ENCODE data around the gene METTL16.
A peak's percentile ranks its signal among the peaks of the same experiment; 100 is the strongest.

Gene METTL16

DNA sequence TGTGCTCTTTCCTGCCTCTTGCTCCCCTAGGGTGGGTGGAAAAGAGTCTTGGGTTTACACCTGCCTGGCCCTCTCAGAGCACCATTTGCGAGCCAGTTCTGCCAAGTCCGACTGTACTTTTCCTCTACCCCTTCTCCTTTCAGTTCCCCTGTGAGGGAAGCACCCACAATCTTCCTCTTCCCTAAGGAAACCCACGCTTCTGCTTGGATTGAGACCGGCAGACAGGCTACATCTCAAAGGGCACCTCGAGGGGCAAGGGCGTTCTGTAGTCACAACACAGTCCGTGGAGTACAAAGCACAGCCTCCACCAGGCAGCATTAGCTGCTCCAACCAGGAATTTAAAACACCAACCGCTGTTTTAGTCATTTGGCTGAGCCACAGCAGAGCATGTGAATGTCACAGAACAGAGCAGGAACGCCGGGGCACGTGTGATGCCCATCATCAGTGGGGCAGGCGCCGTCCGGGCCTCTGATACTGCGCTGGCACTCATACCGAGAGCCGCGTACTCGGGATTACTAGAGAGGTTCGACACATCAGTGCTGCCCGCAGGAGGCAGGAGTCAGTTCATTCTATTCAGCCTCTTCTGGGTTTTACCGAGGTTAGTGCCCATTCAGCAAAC, 97.1 kb downstream of the METTL16 start:
- DNase-seq (ENCODE audit: low read depth), result no peak

DNA sequence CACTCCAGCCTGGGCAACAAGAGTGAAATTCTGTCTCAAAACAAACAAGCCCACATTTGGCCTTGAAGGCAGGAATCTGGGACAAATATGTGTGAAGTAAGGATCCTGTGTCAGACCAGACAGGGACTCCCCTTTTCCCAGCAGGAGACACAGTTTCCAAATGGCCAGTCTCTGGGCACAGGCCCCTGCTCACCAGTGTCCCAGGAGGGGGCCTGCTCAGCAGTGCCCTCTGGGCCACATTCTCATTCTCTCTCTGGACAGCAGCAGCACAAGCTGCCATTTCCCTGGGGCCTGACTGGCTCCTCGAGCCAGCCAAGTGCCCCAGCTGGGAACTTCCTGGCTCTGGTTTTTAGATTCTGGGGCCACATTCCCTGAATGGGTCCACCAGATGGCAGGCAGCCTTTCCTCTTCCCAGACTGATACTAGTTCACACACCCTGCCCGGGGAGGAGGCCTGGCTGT, 99.1 kb downstream of the METTL16 start:
- no peak for DNase-seq (ENCODE audit: low read depth)

DNA sequence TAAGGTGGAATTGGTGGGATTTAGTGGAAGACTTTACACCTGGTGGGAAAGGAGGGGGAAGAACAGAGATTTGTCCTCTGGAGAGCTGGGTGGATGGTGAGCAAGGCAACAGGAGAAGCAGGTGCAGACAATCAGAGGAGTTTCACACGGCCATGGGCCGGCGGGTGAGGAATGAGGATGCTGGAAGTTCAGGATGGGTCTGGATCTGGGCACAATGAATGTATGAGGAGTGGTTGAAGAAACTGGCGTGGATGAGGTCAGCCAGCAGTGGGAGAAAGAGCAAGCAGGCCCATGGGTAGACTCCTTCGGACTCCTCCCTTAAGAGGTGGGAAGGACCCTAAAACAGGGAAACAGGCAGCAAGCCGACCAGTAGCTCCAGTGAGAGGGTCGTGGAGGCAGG, 100.7 kb downstream of the METTL16 start:
- no peak for DNase-seq (ENCODE audit: low read depth)

- DNase-seq (ENCODE audit: low read depth), result no peak
Measured at GRCh38 chr17:2406903-2407790, 104.5 kb downstream of the METTL16 start.

DNA sequence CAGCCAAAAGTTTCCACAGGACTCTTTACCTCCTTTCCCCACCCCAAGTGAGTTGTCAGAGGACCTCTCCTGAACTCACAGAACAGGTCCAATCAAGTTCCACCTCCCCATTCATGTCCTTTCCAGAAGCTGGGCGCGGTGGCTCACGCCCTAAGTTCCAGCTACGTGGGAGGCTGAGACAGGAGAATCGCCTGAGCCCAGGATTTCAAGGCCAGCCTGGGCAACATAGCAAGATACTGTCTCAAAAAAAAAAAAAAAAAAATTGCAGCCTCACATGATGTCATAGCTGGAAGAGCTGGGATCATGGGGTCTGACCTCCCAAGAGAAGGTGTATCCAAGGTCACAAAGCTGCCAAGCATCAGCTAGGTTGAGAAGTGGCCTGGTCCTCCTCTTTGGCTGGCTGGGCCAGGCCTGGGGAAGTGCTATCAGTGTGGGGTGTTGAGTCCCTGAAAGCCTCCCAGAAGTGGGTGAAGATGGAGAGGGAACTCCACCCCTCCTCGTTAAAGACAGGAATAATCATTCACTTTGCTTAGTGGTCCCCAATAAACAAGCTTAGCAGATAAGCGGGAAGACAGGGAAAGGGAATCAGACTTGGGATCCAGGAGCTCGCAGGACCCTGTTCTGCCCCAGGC, 105.3 kb downstream of the METTL16 start:
- no peak for DNase-seq (ENCODE audit: low read depth)

DNA sequence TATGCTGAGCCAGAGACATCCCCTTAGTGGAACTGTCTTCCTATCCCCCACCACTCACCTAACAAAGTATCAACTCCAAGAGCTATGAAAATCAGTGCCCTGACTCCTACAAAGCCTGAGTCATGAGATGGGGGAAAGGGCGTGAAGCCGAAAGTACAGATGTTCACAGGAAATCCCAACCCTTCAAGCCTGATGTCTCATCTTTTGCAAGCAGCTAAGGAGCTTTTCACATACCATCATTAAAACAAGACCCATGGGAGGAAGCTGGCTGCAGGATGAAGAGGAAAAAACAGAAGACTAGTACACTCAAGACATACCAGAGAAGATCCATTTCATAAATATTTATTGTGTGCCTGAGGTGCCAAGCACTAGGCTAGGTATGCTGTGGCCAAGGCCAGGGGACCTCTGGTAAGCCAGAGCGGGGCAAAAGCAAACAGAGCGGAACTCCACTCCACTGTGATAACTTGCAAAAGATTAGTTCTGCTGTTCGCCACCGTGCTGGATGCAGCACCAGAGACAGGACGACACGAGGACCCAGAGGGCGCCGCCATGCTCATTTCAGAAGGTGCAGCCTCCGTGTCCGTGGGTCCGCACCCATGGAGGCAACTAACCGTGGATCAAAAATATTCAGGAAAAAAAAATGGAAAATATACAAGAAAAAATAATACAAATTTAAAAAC, 106.3 kb downstream of the METTL16 start:
- no peak for DNase-seq (ENCODE audit: low read depth)

DNA sequence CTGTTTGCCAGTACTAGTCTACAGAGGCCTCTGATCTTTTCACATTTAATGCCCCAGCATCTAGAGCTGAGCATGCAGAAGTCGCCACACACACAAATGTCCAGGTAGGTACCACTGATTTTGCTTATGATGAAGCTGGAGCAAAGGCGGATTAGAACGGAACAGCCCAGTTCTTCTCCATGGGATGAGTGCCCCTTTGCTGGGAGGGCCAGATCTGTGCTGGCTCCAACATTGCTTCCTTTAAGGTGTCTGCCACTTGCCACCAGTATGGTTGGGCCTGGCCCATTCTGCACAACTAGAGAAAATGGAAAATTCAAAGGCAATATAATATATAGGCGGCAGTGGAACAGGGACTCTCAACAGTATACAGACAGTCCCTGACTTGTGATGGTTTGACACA, 108.6 kb downstream of the METTL16 start:
- DNase-seq (ENCODE audit: low read depth), result no peak

DNA sequence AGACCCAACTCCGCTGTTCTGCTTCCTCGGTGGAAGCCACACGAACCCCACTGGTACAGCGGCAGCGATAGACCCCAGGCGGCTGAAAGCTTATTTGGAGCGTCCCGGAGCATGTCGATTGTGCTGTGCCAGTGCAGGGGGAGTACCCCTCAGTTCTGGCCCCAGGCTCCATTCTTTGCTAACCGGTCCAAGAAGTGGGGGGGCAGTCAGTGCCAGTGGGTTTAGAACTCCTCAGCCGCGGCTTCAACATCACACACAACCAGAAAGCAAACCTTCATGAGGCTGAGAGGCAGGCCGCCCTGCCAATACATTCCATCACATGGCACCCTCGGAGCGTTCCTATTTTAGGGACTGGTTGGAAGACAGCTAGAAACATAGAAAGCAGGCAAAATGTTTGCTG, 109.1 kb downstream of the METTL16 start:
- no peak for DNase-seq (ENCODE audit: low read depth)

- peak; percentile 99 for DNase-seq (ENCODE audit: low read depth)
Measured at GRCh38 chr17:2401426-2402221, 110.1 kb downstream of the METTL16 start.

- DNase-seq (ENCODE audit: low read depth), result peak; percentile 89
Measured at GRCh38 chr17:2400877-2401425, 110.7 kb downstream of the METTL16 start, which contains the start of gene MNT. TSS of gene MNT (minus strand) at chr17:2401060. CDS start at chr17:2400712, 348 bp downstream.

DNA sequence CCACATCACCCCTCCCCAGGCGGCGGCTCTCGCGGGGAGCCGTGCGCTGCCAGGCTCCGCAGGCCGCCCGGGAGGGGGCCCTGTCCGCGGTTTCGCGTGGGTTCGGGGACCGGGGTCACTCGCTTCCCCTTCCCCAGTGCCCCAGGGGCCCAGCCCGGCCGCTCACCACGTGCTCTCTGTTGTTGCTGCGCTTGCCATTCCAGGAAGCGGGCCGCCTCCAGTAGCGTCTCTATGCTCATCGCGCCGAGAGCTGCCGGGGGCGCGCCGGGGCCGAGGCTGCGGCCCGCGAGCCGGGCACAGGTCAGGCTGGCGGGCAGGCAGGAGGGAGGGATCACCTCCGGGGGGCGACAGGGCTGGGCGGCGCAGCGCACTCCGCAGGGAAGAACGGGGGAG, 111.2 kb downstream of the METTL16 start:
- DNase-seq (ENCODE audit: low read depth), result no peak

DNA sequence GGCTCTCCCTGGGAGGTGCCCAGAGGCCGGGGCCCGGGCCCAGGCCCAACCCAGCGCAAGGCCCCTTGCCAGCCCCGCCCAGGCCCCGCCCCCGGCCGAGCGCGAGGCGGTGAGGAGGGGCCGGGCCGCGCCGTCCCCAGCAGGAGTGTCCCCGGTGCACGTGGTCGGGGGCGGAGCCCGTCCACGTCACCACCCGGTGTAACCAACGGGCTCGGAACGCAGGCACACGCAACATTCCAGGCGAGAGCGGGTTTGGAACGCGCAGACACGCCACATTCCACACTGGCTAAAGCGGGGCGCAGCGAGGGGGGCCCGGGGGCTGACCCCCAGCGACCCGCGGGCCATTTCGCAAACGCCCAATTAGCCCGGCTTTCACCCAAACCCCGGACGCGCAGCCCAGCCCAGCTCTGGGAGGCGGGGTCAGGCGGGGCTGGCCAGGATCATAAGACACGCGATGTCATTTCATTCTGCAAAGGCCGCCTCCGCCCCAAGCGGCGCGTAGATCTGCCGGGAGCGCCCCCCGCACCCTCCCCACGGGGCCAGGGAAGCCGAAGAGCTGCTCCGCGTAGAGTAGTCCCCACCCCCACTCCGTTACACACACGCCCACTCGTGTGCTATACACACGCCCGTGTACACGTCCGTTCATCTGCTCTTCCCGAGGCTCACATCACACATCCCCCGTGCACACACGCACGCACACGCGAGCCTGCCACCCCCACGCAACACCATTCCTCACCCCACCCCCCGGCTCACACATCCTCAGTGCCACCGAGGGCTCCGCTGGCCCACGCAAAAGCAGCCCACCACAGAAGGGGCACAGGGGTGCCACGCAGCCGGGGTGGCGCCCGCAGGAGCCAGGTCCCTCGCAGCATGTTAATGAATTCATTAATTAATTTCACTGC, 111.9 kb downstream of the METTL16 start:
- DNase-seq (ENCODE audit: low read depth), result peak; percentile 80

DNA sequence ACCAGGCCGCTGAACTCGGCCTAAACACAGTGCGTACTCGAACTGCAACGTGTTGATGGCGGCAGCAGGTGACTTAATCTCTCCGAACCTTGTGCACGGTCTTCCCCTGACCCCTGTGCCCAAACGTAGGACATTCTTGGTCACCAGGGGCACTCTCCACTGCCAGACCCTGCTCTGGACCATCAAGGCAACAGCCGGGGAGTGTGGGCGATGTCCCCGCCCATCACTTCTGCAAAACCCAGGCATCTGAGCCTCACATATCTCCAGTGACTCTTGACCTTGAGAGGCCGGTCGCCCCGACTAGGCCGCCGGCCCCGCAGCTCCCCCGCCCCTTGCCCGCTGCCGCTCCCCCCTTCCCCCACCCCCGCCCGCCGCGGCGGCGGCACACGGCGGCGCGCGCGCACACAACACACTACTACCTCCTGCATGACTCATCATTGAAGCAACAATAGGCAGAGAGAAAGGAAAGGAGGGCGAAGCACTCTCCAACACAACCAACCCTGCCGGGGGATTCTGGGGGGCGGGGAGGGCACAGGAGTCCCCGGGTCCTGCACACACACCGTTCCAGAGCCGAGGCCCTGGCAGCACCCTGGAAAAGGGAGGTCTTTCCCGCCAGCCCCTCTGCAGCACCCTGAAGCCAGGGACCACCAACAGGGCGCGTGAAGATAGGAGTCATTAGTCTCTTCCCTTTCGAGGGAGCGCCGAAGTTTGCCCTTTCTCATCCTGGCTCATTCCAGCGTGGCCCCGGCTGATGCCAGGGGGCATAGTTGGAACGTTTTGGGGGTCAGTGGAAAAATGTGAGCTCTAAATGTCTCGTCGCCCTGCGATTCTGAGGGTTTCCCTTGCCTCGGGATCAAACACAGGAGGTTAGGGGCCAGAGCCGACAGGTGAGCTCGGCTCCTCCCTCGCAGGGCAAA, 112.8 kb downstream of the METTL16 start:
- no peak for DNase-seq (ENCODE audit: low read depth)

GRCh38 chr17:2398182-2398581, 113.5 kb downstream of the METTL16 start:
- no peak for DNase-seq (ENCODE audit: low read depth)

DNA sequence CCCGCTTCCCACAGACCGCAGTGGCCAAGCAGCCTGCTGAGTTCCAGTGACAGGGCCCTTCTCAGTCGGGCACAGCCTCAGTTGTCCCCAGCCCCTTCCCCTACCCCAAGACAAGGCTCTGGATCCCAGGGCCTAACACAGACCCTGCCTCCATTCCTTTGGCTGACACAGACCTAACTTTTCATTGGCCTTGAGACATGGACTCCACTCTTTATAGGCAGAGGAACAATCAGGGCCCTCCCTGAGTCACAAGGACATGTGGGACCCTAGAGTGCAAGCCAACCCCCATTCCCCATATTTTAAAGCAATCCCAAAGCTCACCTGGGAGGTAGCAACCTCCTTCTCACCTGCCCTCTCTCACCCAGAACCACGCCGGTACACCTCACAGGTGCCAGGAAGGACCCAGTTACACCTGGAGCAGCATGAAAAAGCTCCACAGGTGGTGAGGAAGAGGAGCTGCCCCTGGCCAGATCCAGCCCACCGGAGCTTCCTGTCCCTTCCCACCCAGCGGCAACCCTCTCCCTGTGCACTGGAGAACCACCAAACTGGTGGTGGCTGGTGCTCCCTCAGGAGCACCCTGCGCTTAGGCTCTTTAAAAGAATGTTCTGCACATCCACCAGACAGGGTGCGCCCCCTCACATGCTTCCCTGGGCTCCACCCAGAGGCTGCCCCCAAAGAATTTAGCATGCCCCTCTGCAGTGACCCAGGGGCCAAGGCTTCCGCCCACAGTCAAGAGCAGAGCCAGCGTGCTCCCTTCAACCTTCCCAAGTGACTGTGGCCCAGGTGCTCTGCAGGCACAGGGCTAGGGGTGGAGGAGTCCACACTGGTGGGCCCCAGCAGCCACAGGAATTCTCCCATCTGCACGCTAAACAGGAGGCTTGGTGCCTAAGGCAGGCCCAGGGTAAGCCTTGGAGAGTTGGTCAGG, 114.2 kb downstream of the METTL16 start:
- DNase-seq (ENCODE audit: low read depth), result no peak

DNA sequence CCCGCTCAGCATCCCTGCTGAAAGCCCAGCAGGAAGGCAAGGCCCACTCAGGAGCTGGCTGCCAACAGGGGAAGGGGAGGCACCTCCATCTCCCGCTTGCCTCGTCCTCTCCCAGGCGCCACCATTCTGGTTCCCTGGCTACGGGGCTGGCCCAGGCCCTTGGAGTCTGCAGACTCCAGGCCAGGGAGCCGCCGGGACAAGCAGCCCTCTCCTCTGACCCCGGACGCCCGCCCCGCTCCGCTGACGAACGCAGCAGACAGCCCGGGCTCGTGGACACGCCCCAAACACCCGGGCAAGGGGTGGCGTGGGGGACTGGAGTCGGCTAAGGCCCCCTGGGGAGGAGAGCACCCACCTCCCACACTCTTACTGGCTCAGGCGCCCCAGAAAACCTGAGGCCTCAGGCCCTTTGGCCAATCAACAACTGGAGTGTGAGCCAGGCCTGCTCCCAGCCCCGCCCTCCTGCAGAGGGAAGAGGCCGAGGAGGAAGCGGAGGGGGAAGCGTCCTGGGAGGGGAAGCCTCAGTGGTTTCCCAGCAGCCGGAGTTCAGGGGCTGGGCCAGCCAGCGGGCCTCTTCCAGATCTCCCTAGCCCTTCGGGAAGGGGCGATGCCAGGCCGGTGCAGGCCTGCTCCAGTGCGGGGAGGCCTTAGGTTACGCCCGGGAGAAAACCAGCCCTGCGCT, 115.0 kb downstream of the METTL16 start:
- no peak for DNase-seq (ENCODE audit: low read depth)

DNA sequence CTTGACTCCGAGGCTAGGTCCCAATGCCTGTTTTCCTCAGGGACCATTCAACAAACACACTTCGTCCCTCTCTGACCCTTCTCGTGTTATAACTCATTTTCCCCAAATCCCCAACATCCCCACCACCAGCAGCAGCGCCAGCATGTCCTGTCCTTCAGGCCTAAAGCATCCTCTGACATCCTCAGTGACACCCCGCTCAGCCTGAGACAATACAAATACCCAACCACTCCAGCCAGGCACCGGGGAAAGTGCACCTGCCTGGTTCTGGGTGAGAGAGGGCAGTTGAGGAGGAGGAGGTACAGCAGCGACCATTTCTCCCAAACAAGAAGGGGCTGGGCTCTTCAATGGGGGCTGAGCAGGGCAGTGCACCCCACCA, 115.5 kb downstream of the METTL16 start:
- DNase-seq (ENCODE audit: low read depth), result no peak

Data from stimulated activated CD8-positive, alpha-beta memory T cell treated with anti-CD3 and anti-CD28 coated beads, Interleukin-12 subunit alpha, Interleukin-12 subunit beta, amount 100 ng/mL, for 1 hour (primary cell).